ENCODE data around the gene OTC.

The OTC gene

DNA sequence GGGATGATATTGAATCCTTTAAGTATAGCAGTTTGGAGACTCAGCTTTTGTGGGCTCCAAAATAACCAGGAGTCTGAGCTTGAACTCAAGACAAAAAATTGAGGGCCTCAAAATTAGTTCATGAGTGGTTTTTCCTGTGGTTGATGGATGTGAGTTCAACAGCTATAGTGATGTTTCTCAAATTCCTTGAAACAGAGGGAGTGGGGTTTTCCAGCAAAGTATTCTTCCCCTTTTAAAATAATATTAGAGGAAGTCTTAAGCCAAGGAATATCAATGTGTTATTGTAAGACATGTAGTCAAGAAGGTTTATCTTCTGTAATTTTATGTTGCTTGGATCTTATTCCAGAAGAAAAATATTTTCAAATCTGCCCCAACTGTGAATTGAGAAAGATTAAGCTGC lies 10.6 kb downstream of the OTC start:
- DNase-seq = no peak

DNA sequence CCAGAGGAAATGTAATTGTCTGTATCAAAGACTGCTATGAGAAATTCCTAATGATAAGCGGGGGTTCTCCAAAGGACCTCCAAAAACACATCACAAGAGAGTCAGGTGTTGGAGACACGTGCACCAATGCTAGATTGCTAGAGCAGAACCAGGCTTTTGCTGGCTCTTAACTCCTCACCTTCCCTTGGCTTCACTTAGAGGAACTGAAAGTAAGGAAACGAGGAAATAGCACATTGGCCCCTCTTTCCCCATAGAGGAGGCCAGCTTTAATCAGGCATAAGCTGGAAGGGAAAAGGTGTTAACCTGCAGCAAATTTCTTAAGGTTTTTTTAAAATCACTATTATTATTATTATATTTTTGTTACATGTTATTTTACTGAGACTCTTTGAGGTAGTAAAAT lies 13.6 kb downstream of the OTC start:
- no peak for DNase-seq

DNA sequence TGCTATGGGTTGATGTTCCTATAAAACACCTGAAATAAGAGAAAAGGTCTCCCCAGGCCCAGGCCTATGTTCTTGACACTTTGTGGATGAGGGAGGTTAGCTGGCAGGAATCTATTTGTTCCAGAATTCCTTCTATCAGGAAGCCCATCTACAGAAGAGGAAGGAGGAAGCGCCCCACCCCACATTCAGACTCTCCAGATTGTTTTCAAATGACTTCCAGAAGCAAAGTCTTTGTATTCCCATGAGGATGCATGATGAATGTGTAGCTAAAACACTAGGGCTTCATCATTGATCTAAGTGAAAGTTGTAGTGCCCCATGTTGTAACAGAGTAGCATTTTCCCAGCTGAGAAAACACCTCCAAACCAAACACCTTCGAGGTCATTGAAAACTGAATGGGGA lies 16.4 kb downstream of the OTC start:
- no peak for DNase-seq

DNA sequence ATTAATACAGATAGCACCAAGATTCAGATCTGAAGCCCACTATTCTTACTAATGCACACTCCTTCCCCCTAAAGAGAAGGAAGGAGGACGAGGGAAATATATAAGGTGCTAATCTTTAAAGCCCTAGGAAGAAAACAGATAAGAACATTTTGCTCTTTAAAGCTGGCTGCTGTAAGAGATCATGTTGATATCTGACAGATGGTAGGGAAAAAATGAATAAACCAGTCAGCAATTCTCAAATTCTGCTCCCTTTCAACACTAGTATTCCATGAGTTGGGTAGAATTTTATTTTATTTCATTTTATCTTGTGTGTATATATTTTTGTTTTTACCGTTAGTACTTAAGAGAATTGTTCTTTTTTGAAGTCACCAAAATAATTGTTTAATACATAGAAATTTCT lies 19.2 kb downstream of the OTC start:
- DNase-seq = no peak

DNA sequence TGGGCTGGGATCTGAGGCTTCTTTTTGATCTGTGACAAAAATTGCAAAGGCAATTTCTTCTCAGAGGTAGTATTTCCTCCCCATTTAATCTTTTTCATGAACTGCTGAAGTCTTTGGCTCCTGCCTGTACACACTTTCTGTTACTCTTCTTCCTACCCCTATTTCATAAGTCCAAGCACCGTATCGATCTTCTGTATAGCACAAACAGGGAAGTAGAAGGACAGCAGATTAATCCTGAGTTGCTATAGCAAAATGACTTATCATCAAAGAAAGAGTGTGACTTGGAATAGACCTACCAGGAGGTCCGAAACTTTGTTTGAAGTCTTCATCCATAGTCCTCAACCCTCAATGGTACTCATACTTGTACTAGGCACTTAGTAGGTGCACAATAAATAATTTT lies 22.0 kb downstream of the OTC start:
- no peak for DNase-seq

DNA sequence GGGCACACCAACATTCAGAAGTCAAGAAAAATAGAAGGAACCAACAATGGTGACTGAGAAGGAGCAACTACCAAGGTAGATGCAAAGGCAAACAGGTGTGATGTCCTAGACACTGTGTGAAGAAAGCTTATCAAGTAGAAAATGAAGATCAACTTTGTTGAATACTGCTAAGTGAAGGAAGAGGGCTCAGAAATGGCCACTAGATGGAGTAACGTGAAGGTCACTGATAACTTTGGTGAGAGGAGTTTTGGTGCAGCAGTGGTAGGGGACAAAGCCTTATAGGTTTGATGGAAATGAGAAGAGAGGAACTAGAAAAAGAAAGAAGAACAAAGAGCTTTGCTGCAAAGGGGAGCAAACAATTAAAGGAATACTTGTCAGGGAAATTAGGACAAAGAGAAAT lies 23.5 kb downstream of the OTC start:
- DNase-seq = no peak

DNA sequence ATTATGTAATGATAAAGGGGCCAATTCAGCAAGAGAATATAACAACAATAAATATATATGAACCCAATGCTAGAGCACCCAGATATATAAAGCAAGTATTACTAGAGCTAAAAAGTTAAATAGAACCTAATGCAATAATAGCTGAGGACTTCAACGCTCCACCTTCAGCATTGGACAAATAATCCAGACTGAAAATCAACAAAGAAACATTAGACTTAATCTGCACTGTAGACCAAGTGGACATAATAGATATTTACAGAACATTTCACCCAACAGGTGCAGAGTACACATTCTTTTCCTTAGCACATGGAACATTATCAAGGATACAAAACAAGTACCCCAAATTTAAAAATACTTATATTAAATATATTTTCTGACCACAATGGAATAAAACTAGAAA lies 24.3 kb downstream of the OTC start:
- no peak for DNase-seq

DNA sequence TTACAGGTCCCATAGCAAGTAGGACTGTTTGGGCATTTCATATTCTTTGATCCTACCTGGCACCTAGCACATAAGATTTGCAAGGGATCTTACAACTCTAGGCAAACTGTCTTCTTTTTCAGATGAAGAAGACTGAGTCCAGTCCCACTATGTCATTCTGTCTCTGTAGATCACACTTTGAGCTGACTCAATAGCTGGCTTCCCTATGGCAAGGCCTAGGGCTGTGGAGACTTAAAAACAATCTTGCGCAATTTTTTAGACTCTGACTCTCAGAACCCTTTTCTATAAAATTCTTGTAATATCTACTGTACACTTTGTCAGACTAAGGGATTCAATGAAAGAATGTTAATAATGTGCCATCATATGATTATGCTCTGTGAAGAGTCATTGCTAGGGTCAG lies 26.7 kb downstream of the OTC start:
- no peak for DNase-seq

DNA sequence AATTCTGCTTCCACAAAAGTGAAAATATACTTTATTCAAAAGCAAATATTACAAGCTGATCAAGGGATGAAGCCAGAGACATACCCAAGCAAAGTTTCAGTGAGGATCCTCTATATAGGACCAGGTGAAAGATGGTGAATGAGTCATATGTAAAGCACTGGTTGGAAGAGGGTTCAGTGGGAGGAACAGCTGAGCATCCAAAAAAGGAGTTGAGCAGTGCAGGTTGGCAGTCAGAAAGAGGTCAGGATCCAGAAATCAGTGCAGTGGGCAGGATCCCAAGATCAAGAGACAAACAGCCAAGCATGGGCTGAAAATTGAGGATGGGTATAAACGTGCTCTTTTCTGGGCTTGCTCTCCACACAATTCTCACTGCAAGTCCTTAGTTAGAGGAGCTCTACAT lies 30.3 kb downstream of the OTC start:
- no peak for DNase-seq

DNA sequence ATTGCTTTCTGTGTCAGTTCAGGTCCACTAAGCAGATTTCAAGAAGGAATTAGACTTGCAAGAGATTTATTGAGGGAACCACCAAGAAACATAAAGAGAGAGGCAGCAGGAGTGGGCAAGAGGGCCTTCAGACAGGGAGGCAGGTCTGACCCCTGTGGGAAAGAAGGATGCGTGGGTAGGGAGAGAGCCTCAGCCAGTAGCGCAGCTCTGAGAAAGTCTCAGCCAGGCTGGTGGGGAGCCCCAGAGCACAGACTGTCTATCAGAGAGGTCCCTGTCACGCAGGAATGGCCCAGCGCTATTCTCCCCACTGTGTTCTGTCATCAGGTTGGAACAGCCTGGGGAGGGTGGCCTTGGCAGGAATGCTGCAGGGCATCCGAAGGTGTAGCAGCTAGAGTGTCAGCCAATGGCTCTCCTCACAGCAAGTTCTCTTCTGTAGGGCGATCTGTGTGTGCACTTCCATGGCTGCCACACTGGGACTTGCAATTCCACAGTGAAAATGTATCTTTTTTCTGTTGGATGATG lies 48.0 kb downstream of the OTC start:
- no peak for DNase-seq

DNA sequence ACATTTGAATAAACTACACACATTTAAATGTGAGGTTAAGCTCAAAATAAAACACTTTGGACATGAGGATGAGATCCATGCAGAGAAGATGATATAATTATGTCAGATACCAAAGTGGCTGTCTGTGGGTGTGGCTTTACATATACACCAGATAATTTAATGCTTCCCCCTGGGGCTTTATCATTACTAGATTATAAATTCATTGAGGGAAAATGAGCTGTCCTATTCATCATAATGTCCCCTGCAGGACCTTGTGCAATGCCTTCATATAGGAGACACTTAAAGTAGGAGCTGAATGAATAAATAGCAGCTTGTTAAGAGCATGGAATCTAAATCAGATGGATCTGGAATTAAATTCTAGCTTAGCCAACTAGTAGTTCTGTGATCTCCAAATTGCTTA lies 49.7 kb downstream of the OTC start:
- DNase-seq = no peak

DNA sequence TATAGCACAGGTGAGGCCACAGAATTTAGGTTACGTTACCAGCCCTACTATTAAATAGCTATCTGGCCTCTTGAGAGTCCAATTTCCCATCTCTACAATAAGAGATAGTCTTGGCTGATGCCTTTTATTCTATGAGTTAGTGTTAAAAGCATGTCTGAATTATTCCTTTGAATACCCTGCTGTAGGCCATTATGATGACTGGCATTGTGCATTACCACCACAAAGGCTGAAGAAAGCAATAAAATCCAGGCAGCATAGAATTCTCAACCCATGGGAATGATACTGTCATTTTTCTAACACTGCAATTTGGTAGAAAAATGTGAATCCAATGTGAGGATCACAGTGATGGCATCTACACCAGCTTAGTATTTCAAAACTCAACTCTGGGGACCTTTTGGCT lies 51.4 kb downstream of the OTC start:
- no peak for DNase-seq

DNA sequence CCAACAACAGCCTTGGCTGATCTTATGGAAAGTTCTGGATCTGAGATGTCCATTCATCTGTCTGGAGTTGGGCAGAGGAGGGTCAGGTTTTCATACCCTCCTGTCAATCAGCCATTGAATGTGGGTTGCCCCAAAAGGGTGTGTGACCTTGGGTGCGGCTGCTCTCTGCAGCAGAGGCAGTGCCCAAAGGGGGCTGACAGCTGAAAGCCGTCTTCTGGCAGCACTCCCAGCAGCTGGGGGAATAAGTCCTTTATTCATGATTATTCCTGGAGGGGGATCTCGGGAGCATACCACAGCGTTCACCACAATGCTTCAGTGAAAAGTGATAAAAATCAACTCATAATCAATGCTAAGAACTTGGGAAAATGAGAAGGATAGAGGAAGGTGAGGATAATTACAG lies 54.7 kb downstream of the OTC start:
- no peak for DNase-seq

DNA sequence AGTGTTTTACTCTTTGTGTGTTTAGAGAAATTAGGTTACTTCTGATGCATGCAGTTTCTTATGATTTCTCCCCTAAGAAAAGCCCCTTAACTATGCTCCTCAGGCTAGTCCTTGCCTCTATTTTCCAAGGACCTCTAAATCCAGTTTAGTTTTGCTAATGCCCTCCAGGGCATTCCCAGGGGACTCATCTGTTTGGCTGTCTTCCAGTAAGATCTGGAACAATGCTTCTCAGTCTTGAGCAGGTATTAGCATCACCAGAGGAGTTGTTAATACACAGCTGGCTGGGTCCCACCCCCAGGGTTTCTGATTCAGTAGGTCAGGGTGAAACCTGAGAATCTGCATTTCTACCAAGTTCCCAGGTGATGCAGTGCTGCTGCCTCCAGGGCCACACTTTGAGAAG lies 56.9 kb downstream of the OTC start:
- no peak for DNase-seq

DNA sequence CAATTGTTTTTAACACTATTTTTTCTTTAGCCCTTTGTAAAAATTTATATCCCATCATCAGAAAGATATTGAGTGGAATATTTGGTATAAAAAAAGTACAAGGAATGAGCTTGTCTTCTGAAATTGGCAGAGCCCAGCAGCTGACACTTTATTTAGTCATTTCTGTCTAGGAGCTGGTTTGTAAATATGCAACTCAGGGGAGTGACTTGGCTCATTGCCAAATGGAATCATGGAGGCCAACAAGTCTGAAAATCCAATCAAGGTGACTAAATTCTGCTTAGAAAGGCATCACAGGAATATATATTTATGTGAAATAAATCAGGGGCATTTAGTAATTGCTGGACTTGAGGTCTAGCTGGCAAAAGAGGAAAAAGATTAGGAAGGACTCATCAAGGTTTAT lies 74.4 kb downstream of the OTC start:
- DNase-seq = no peak

DNA sequence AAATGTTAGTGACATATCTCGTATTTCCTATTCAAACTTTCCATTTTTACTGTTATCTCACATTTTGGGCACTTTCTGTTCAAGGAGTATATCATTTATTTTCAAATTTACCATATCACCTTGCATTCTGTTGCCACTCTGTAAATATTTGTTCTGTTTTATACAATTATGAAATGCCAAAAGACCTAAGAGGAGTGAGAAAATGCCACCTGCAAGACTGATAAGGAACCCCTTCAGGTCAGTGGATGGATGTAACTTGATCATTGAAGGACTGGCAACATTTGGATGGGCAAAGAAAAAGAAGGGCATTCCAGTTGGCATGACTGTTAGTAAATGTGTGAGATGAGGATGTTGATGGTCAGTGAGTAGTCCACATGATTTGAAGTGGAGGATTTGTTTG lies 79.1 kb downstream of the OTC start:
- DNase-seq = no peak

DNA sequence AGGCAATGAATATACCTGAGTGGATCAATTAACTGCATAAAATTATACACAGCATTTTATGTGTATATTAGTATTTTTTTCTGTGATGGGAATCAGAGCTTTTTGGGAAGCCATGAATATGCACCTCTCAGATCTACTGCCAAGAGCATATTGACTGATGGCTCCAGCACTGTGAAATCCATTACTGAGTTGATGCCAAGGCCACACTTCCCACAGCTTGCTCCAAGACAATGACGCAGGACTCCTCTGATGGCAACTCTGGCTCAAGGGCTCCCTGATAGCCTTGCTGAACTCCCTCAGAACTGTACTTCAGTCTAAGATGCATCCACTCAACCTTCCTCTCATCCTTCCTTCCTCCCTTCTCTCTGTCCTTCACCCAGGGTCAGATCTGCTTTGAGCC lies 82.7 kb downstream of the OTC start:
- DNase-seq = no peak

DNA sequence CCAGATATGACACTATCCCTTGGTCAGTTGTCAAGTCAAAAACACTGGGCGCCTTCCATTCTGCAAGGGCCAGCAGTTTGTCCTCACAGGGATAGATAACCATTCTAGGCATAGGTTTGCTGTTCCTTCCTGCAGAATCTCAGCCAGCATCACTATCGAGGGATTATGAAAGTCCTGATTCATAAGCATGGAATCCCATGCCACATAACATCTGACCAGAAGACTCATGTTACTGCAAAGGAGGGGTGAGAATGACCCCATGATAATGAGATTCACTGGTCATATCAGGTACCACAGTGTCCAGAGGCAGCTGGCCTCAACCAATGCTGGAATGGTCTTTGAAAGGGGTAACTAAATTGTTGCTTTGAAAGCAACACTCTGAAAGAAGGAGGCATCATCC lies 84.7 kb downstream of the OTC start:
- DNase-seq = no peak

DNA sequence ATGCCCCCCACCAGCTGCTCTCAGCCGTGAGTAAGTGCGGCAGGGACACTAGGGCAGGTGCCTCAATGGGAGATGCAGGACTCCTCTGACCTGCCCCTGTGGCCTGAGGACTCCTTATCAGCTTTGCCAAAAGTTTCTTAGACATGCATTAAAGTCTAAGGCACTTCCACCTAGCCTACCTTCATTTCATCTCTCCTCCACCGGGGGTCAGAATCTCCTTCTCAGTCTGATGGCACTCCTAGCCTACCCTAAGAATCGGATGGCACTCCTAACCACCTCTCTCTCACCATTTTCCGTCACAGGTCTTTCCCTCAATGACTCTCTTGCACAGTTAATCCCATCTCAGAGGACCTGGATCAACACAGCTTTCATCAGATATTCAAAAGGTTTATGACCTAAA lies 85.9 kb downstream of the OTC start:
- no peak for DNase-seq

DNA sequence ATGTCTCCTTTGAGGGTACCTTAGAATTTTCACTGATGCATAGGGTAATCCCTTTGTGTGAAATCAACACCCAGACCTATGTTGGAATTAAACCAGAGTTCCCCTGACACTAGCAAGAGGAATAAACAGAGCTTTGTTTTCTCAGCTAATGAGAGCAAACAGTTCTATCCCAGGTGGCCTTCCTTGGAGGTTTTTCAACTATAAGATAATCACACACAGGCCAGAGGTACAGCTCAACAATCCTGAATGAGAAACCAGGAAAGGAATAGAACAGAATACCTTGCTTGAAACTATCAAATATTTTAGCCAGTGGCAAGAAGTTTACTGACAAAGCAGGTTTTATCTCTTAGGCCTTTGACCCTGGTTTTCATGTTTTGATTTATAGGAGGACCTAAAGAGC lies 100.2 kb downstream of the OTC start:
- no peak for DNase-seq

DNA sequence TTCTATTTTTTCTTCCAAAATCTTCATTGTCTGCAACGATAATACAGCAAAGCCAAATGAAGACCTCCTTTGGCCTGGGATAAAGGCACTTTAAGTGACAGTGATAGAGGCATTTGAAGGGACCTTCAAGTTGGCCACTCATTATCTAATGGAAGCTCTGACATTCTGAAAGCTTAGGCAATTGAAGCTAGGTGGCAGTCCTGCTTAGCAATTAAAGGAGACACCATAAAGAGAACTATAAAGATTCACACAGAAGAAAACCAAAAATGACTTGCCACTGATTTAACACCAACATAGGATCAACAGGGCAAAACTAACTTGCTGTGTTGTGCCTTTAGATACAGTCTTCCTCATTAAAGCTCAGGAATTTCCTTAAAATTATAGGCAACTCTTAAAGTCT lies 105.7 kb downstream of the OTC start:
- no peak for DNase-seq

DNA sequence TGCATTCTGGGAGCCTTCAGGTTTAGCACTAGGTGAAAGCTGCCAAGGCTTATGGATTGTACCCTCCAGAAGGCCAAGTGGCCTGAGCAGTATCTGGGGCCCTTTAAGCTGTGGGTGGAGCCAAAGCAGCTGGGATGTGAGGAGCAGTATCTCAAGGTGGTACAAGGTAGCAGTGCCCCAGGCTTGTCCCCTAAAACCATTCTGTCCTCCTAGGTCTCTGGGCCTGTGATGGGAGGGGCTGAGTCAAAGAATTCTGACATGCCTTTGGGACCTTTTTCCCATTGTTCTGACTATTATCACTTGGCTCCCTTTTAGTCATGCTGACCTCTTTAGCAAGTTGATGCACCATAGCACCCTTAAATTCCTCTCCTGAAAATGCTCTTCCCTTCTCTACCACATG lies 109.9 kb downstream of the OTC start:
- no peak for DNase-seq

DNA sequence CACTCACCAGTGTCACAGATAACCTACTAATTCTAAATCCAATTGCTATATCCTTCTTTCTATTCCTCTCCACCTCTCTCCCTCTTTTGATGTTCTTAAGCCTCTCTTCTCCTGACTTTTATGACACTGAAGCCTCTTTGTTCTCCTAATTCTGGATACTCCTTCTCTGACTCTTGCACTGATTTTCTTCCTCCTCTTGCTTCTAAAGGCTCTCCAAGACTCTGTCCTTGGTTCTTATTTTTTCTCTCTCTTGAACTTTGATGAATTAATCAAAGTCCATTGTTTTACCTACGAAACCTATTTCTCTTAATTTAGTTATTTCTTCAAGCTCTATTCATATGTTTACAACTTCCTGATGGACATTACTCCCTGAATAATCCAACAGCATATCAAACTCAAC lies 113.3 kb downstream of the OTC start:
- no peak for DNase-seq

DNA sequence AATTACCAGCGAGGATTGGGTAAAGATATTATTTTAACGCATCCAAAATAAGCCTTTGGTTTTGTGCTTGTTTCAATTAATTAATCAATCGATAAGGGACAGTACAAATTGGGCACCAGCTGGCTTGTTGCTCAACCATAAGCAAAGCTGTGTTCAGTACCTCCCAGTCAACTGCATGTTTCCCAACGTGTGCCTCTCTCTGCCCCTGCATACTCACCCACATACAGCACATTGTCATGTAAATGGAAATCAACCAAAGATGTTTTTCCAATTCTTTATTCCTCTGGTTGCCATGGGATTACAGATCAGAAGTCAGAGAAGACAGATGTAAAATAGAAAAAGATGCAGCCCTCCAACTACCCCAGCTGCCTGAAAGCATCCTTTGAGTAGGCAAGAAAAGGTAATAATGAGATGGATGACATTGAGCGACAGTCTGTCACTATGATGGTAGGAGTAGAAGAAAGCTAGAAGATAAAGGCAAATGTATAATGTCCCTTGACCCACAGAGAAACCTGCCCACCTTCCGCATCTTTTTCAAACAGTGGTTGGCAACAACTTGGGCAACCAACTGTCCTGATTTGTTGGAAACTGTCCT lies 116.3 kb downstream of the OTC start:
- no peak for DNase-seq

All from CD4-positive, alpha-beta T cell treated with Interleukin-15 for 1 hour (primary cell).